ENCODE measurements around the gene AKR7A3. TPM values are rescaled to one million over a fixed set of nuclear protein-coding genes. Genes with fewer than 3 reads are reported as not detected.

Gene AKR7A3
- total and polyA plus RNA-seq, 9 donors = 0.23 to 3.5 (median 2.0) TPM

DNA sequence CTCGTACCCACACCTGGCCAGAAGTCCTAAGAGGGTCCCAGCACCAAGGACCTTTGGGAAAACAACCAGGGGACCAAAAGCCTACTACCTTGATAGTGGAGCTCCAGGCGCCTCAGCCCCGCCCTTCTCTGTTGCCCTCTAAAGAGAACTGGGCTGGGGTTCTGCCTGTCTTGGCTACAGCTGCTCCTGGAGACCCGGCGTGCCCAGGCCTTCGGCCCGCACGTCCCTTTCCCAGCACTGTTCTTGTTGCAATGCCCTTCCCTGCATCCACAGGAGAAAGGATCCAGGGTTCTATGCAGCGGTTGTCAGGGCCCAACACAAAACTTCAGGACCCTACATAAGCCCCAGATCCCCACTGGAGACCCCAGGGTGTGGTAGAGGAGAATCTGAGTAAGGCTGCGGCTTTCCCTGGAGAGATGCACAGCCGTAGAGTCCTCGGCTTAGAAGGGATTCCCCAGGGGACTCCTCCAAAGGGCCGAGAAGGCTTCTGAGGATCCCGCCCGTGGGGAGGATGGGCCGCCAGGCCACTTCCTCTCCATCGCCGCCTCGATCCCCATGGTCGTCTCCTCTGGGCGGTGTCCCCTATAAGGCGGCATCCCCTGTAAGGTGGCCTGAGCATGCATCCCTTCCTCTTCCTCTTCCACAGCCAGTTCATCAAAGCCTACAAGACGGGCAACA is 35.6 kb upstream of the AKR7A3 start:
- H3K4me3 ChIP-seq = no peak overlapping the region
- H3K27ac ChIP-seq = no peak overlapping the region
- intact Hi-C loops (cut with DNase I) = no loop called here
- TF ChIP-seq POLR2A (IDR thresholded peaks at IDR 0.05) (no peak), EP300 (IDR thresholded peaks at IDR 0.05) (no peak)
- TF ChIP-seq, protein P1, sequence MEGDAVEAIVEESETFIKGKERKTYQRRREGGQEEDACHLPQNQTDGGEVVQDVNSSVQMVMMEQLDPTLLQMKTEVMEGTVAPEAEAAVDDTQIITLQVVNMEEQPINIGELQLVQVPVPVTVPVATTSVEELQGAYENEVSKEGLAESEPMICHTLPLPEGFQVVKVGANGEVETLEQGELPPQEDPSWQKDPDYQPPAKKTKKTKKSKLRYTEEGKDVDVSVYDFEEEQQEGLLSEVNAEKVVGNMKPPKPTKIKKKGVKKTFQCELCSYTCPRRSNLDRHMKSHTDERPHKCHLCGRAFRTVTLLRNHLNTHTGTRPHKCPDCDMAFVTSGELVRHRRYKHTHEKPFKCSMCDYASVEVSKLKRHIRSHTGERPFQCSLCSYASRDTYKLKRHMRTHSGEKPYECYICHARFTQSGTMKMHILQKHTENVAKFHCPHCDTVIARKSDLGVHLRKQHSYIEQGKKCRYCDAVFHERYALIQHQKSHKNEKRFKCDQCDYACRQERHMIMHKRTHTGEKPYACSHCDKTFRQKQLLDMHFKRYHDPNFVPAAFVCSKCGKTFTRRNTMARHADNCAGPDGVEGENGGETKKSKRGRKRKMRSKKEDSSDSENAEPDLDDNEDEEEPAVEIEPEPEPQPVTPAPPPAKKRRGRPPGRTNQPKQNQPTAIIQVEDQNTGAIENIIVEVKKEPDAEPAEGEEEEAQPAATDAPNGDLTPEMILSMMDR (IDR thresholded peaks at IDR 0.05) = no peak
- H3K27me3 ChIP-seq = no peaks in the 10 kb centered on the region
- WGBS, 3 donors = 85 to 91% (median 86%) methylated on average over 18 to 23 of the region's 23 CpGs
- H3K4me1 ChIP-seq (ENCODE audit: insufficient read depth) = no peaks in the 10 kb centered on the region
- no peaks in the 10 kb centered on the region for H3K36me3 ChIP-seq
- no peaks in the 10 kb centered on the region for H3K9me3 ChIP-seq
- DNase-seq = no peak

DNA sequence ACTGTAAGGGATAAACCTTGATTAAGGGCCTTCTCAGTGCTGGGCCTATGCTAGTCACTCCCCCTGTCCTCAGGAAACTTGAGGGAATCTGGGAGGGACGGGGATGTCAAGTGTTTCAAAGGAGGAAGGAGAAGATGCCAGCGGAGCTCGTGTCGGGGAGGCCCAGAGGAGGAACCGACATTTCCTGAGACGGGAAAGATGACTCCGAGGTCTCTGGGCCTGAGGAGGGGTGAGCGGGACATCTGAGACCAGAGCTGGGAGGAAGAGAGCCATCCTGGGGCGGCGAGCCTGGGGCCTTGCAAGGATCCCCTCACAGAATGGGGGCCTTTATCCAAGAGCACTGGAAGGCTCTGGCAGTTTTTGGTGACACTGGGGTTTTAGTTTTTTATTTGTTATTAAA is 33.9 kb upstream of the AKR7A3 start:
- Histone ChIP-seq H3K36me3 (no peaks in the 10 kb centered on the region), H3K4me1 (ENCODE audit: insufficient read depth) (no peaks in the 10 kb centered on the region), H3K27me3 (no peaks in the 10 kb centered on the region), H3K27ac (no peak overlapping the region), H3K4me3 (no peak overlapping the region), H3K9me3 (no peaks in the 10 kb centered on the region)
- intact Hi-C loops (cut with DNase I) = no loop called here
- DNase-seq = peak in 1 of 5 donors; percentile 14
- TF ChIP-seq POLR2A (IDR thresholded peaks at IDR 0.05) (no peak), EP300 (IDR thresholded peaks at IDR 0.05) (no peak)
- TF ChIP-seq, protein P1 (IDR thresholded peaks at IDR 0.05) = no peak
- 67 to 78% (median 74%) methylated on average over 10 of the region's 10 CpGs for WGBS, 3 donors

DNA sequence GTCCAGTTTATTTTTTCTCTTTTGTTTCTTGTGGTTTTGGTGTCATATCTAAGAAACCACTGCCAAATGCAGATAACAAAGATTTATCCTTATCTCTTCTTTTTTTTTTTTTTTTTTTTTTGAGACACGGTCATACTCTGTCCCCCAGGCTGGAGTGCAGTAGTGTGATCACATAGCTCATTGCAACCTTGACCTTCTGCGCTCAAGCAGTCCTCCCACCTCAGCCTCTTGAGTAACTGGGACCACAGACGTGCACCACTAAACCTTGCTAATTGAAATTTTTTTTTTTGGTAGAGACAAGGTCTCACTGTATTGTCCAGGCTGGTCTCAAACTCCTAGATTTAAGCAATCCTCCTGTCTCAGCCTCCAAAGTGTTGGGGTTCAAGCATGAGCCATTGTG is 32.5 kb upstream of the AKR7A3 start:
- H3K4me3 ChIP-seq = no peak overlapping the region
- no peak overlapping the region for H3K27ac ChIP-seq
- H3K9me3 ChIP-seq = no peaks in the 10 kb centered on the region
- WGBS, 3 donors = 77 to 79% (median 78%) methylated on average over 3 of the region's 3 CpGs
- no peaks in the 10 kb centered on the region for H3K36me3 ChIP-seq
- intact Hi-C loops (cut with DNase I) = no loop called here
- no peak for TF ChIP-seq POLR2A (IDR thresholded peaks at IDR 0.05)
- no peak for TF ChIP-seq EP300 (IDR thresholded peaks at IDR 0.05)
- TF ChIP-seq, protein P1 (IDR thresholded peaks at IDR 0.05) = no peak
- H3K4me1 ChIP-seq (ENCODE audit: insufficient read depth) = no peaks in the 10 kb centered on the region
- no peak for DNase-seq
- H3K27me3 ChIP-seq = no peaks in the 10 kb centered on the region

DNA sequence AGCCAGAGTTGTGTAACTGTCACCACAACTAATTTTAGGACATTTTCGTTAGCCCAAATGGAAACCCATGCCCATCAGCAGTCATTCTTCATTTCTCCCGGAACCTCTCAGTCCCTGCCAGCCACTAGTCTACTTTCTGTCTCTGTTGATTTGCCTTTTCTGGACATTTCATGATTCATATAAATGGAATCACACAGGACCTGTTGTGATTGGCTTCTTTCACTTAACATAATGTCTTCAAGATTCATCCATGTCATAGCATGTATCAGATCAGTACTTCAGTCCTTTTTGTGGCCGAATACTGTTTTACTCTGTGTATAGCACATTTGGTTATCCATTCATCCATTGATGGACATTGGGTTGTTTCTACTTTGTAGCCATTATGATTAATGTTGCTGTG is 30.6 kb upstream of the AKR7A3 start:
- no peaks in the 10 kb centered on the region for H3K4me1 ChIP-seq (ENCODE audit: insufficient read depth)
- no peaks in the 10 kb centered on the region for H3K9me3 ChIP-seq
- intact Hi-C loops (cut with DNase I) = no loop called here
- no peaks in the 10 kb centered on the region for H3K27me3 ChIP-seq
- TF ChIP-seq, protein P1 (IDR thresholded peaks at IDR 0.05) = no peak
- TF ChIP-seq EP300 (IDR thresholded peaks at IDR 0.05) (no peak), POLR2A (IDR thresholded peaks at IDR 0.05) (no peak)
- WGBS, 3 donors = 87 to 91% (median 91%) methylated on average over 3 of the region's 3 CpGs
- H3K4me3 ChIP-seq = no peak overlapping the region
- DNase-seq = no peak
- no peak overlapping the region for H3K27ac ChIP-seq
- H3K36me3 ChIP-seq = no peaks in the 10 kb centered on the region

All from ovary (tissue), 9 donors.